SK-N-DZ (cell line): ENCODE data around the gene SPG11.
"Not testable (repeated sequence)": the region's sequence is repeated elsewhere in the genome, so short reads cannot be mapped to it uniquely, and the experiment has no call there.

Source experiments
- DNase-seq: peaks from one replicate; pipeline ENCODE4 v3.0.0-alpha.2; 2015; ENCODE audit warnings: low spot score

The SPG11 gene

DNA sequence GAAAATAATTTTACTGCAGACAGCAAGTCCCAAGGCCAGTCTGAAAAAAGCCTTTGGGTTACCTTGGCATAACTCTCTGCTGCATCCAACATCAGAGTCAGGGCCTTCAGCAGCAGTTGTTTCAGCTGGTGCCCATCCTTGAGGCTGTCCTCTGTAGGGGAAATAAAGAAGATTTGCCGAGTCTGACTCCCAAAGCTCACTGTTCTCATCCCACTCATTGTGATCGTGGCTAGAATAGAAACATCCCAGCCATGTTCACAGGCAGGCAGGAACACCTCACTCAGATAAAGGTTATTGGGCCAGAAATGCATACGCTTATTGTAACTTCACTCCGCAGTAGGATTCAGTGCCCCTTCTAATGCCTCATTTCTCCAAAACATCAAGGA lies 97.3 kb downstream of the SPG11 start:
- no peak for DNase-seq

DNA sequence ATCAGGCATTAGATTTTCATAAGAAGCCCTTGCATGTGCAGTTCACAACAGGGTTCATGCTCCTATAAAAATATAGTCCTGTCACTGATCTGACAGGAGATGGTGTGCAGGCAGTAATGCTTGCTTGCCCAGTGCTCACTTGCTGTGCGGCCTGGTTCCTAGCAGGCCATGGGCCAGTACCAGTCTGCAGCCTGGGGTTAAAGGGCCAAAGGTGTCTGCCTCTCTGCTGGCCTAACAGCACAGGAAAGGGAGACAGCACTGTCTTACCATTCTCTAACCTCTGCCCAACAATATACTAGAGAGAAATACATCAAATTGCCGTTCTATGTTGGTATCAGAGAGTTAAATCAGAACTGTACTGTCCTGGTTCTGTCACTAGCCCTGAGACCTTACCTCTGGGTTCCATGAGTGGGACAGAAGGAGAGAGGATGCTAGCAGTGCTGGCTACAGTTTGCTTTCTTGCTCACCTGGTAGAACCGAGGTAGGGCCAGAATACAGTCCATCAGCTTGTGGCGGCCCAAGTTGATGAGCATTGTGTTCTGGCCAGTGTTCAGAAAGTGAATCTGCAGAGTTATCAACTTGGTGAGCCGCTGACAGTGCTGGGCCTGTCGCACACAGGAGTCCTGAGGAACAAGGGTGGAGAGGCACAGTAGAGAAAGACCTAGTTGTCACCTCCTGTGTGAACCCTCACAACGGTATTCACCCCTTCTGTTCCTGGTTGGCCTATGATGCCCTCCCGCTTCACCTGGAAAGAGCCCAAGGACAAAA lies 97.9 kb downstream of the SPG11 start:
- no peak for DNase-seq

DNA sequence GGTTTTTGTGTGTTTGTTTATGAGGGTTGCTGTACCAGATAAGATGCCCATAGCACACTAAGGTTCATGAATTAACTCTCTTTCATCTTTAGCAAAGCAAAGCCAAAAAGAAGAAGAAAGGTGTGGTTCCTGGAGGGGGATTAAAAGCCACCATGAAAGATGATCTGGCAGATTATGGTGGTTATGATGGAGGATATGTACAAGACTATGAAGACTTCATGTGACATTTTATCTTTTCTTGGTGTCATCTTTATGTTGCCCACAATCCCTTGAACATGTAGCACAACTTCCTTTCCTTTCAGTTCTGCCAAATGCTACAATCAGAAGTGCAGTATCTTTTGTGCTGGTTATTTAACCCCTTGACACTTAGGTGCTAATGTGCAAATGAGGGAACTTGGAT lies 102.5 kb downstream of the SPG11 start:
- not testable (repeated sequence) for DNase-seq

DNA sequence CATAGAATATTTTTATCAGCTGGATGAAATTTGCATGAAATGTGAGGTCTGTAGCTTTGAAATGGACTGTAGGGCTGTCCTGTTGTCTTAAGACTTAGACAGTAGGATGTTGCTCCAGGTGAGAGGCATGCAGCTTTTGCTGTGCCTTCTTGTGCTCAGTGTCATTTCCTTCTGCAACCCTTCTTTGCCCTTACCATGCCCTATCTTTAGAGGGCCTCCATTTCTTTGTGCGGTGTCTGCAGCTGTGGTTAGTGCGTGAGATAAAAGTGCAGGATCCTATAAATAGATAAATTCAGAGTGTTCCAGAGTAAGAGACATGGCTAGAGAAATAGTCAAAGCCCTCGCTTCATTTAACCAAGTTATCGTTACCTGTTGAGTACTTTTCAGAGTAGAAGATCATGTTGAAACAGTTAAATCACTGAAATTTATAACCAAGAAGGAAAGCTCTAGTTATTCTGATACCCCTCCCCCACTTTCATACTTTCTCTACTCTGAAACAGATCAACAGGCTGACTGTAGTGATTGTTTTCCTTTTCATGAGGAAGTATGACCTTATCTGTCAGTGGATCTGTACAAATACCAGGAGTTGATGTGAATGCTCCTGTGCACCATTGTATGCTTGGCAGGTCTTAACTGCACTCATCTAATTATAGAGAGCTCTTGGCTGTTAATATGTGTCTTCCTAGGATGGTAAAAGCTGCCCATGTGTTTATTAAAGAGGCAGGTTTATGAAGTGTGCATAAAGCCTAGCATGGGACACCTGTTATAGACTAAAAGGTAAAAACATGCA lies 108.3 kb downstream of the SPG11 start:
- peak; percentile 79 for DNase-seq

DNA sequence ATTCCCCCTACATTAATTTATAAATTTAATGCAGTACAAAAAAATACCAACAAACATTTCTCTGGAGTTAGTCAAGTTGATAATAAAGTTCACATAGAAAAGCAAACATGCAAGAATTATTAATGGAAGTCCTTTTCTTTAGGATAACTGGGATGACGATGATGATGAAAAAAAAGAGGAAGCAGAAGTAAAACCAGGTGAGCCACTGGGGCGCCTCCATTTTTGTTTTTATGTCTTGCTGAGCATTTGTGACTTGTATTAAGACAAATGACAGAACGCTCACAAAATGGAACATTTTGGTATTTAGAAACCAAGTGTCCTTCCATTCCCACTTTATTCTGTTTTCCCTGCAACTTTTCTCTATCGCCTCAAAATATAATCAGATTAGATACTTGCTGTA lies 112.7 kb downstream of the SPG11 start:
- no peak for DNase-seq

DNA sequence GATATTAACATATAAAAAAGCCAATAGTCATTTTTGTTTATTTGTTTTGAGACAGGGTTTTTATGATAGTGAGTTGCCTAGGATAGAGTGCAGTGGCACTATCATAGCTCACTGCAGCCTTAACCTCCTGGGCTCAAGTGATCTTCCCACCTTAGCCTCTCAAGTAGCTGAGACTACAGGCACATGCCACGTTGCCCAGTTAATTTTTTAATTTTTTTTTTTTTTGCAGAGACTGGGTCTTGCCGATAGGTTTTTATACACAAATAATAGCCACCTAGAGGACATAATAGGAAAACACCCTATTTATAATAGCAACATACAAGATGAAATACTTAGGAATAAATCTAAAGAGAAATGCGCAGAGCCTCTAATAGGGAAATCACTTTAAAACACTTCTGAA lies 113.2 kb downstream of the SPG11 start:
- peak; percentile 43 for DNase-seq

DNA sequence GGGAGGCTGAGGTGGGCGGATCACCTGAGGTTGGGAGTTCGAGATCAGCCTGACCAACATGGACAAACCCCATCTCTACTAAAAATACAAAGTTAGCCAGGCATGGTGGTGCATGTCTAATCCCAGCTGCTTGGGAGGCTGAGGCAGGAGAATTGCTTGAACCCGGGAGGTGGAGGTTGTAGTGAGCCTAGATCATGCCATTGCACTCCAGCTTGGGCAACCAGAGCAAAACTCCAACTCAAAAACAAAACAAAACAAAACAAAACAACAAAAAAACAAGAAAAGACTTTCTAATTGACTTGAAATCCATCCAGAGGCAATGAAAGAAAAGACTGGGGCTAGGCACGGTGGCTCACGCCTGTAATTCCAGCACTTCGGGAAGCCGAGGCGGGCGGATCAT lies 114.3 kb downstream of the SPG11 start:
- not testable (repeated sequence) for DNase-seq

DNA sequence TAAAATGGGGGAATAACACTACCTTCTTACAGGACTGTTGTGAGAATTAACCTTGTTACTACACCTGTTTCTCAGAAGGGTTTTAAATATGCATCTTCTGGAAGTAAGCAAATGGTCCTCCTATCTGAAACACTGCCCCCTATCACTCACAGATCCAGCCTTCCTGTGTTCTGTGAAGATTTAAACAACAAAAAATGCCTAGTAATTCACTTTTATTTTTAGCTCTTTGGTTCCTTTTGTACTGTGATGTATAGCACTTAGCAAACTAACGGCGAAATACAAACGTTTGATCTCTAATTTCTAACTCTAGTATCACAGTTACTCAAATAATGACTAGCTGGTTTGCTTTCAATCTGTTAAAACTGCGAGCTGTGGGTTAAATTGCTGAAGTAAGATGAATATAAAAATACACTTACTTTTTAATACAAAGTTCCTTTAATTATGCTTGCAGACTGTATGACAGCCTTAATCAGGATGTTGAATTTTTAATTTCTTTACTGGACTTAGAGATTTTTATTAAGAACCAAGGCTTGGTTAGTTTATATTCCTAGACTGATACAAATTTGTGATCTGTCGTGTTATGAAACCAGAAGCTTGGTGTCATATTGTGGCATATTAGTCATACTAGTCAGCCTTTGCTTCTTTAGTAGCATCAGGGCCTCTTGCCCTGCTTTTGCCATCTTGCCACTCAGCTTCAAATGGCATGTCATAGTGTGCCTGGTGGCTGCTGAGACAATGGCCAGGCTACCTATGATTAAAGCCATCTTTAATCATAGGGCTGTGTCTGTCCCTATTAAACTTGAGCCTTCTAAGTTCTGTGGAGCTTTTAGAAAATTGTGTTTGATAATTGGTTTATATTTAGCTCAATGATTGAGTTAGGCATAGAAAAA lies 117.3 kb downstream of the SPG11 start:
- DNase-seq = peak; percentile 93

DNA sequence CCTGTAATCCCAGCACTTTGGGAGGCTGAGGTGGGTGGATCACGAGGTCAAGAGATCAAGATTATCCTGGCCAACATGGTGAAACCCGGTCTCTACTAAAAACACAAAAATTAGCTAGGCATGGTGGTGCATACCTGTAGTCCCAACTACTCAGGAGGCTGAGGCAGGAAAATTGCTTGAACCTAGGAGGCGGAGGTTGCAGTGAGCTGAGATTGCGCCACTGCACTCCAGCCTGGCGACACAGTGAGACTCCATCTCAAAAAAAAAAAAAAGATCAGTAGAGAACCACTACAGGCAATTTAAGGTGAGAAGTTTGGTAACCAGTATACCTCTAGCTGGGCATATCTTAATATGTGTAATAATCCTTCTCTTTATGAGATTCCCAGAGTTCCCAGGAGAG lies 118.7 kb downstream of the SPG11 start:
- DNase-seq = not testable (repeated sequence)

DNA sequence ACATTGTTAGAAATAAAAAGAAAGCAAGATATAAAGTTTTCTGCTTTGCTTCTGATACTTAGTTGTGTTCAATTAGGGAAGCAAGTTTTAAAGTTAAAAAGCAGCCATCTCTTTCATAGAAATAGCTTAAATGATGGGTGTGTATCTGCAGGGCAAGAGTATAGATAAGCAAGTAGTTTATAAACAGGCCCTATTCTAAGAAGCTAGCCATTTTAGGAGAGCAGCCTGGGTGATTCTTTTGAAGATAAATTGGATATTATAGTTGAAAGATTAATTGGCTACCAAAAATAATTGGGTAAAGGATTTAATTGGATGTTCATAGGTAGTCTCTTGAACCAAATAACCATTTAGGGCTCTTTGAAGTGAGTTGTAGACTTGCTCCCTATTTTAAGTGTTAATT lies 120.9 kb downstream of the SPG11 start:
- DNase-seq = no peak

DNA sequence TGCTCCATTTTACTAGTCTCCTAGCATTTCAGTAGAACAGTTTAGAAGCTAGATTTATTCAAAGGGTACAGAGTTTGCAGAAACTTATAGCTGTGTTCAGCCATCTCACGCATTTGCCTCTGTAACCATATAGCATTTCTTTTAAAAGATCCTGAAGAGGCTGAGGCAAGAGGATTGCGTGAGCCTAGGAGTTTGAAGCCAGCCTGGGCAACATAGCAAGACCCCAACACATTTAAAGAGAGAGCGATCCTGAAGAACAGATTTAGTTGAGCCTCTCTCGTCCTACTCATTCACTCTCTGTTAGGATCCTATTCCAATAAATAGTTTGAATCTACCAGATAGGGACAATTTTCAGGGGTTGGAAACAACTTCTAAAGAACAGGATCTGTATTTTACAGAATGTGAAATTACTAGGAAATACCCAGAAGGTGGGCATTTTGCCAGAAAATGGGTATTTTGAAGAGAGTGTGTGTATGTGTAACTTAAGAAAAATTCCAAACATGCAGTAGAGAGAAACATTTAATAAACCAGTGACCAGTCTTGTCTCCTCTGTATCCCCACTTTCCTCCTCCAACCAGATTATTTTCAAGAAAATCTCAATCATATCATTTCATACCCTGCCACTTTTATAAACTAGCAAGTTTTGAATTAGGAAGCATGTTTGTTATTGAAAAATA lies 122.0 kb downstream of the SPG11 start:
- no peak for DNase-seq

DNA sequence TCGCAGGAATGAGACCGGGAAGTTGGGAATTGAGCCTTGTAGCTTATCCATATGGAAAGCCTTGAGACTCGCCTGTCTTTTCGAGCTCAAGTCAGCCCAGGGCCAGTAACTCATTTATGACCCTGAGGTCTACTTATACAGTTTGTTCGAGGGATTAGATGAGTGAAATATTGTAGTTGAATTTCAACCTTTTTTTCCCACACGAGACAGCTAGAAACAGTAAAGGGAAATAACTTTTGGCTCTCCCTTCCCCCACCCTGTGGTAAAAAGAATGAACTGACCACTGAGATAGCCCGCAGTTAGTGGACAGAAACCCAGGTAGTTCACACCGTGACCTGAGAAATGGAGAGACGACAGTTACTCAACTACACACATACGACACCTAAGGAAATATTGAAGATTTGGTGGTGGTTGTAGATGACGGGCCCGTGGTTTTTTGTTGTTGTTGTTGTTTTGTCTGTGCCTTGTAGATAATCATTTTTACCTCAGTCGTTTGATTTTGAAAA lies 125.7 kb downstream of the SPG11 start:
- no peak for DNase-seq

DNA sequence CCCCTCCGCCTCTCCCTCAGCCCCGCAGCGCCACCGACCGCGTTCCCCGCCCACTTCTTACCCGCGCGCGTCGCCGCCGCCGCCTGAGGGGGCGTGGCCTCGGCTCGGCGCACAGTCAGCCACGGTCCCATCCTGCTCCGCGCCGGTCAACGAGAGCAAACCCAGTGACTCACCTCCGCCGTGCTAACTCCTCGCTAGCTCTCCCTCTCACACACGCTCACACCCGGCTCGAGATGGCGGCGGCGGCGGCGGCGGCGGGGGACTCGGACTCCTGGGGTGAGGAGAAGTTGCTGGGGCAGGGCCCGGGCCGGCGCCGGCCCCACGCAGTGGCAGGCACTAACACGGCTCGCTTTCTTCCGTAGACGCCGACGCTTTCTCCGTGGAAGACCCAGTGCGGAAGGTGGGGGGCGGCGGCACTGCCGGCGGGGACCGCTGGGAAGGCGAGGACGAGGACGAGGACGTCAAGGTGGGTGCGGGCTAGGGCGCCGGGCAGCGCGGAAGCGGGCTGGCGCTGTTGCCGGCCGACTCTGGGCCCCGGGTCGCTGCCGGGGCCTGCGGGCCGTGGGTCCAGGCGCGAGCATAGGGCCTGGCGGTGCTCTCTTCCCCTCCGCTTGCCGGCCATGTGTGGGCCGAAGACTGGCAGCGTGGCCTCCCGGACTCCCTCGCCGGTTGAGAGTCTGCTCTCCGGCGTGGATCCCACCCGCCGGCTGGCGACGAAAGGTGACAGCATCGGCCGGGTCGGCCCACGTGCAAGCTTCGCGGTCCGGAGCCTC lies 126.3 kb downstream of the SPG11 start, which contains the start of gene EIF3J:
Gene EIF3J (plus strand): TSS at position 186 of the 773 bp plus-strand sequence. CDS start 48 bp downstream, at position 234.
- peak; percentile 94 for DNase-seq

DNA sequence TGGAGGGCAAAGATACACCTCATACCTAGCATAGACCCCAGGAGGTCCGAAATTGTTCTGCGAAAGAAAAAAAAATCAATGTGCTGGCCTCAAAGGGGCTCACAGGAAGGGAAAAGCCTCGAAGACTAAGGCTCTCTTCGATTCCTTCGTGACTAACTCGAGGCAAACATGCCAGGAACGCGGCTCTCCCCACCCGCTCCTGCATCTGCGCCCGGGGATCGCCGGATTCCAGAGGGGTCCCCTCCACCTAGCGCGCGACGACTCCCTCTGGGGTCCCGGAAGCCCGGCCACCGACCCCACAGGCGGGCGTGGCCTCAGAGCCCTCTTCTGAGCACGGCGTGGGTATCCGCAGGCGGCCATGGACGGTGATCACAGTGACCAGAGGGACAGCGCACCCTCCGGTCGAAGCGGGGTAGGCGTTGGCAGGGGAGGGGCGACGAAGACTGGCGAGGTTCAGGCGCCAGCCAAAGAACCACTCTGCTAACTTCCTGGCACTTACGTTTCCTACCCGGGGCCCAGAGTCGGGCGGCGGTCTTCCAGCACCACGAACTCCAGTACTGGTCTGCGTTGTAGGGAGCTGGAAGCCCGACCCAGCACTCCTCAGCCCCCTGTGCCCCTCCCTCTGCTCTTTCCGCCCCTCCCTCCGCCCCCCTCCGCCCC lies 127.0 kb downstream of the SPG11 start:
- DNase-seq = peak; percentile 89

DNA sequence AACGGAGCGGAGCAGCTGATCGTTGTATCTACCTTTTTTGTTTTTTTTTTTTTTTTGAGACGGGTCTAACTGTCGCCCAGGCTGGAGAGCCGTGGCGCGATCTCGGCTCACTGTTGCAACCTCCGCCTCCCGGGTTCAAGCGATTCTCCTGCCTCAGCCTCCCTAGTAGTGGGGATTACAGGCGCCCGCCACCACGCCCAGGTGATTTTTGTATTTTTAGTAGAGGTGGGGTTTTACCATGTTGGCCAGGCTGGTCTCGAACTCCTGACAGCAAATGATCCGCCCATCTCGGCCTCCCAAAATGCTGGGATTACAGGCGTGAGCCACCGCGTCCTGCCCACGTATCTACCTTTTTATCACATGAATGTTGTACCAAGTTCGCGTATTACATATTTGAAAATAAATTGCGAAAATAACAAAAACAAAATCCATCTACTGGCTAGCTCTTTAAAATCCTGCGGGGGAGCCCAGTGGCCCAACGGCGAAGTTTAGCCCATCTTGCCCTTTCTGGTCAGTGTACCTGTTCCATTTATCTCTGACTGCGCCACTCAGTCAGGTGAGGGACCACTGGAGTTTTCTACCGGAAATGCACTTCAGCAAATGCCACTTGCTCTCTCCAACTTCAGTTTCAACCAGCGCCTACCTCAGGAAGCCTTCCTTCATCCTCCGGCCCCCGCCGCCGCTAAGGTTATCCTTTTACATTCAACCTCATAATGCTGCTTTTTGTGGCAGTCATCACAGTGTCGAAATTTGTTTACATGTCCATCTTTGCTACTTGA lies 127.8 kb downstream of the SPG11 start:
- no peak for DNase-seq

DNA sequence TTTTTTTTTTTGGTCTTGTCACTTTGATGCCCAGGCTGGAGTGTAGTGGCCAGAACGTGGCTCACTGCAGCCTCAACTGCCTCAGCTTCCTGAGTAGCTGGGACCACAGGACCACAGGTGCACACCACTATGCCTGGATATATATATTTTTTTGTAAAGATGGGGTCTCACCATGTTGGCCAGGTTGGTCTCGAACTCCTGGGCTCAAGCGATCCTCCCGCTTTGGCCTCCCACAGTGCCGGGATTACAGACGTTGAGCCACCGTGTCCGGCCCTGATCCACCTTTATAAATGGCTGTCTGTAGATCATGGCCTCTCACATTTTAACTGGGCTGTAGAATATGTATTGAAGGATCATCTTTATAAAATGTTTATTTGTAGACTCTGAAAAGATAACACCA lies 128.4 kb downstream of the SPG11 start:
- no peak for DNase-seq

DNA sequence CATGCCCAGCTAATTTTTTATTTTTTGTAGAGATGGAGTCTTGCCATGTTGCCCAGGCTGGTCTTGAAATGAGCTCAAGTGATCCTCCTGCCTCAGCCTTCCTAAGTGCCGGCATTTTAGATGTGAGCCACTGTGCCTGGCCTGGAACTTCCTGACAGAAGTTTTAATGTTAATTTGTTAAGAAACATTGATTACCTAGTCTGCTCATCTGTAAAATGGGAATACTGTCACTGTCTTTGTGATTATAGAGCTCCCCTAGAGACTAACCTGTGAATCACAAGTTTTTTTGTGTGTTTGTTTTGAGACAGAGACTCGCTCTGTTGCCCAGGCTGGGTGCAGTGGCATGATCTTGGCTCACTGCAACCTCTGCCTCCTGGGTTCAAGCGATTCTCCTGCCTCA lies 130.8 kb downstream of the SPG11 start:
- DNase-seq = no peak

DNA sequence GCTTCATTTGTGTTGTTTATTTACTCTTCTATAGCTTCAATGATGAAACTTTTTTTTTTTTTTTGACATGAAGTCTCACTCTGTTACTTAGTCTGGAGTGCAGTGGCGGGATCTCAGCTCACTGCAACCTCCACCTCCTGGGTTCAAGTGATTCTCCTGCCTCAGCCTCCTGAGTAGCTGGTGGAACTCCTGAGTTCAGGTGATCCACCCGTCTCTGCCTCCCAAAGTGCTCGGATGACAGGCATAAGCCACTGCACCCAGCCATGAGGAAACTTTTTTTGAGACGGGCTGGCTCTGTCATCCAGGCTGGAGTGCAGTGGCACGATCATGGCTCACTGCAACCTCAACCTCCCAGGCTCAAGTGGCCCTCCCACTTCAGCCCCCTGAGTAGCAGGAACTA lies 131.2 kb downstream of the SPG11 start:
- not testable (repeated sequence) for DNase-seq

DNA sequence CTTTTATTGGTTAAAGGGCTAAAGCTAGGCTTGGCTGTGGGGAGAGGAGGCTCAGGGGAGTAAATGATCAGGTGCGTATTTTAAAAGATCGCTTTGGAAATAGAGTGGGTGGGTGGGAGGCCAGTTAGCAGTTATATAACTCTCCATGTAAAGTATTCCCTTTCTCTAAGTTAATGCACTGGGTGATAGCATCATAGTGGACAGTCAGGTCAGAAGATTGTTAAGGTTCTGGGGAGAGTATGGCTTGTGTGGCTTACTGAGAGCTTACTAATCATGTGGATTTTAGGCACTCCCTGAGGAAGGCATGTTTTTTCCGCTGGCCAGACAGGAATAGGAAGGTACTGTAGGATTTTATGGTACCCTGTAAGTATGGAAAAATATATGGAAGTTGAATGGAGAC lies 132.8 kb downstream of the SPG11 start:
- DNase-seq = no peak
